Stimulated activated CD4-positive, alpha-beta T cell treated with anti-CD3 and anti-CD28 coated beads, TNF-alpha, amount 100 ng/mL, for 1 hour (primary cell): Measurements from ENCODE around the gene DCDC2.
"Not testable (repeated sequence)": the region's sequence is repeated elsewhere in the genome, so short reads cannot be mapped to it uniquely, and the experiment has no call there.

ENCODE experiments used
- DNase-seq, 3 donors: peaks; one replicate each; pipeline ENCODE4 v3.0.0-alpha.2; 2020; ENCODE audit warnings: low read depth in 3 of 3, low spot score in 1 of 3

DCDC2 gene

DNA sequence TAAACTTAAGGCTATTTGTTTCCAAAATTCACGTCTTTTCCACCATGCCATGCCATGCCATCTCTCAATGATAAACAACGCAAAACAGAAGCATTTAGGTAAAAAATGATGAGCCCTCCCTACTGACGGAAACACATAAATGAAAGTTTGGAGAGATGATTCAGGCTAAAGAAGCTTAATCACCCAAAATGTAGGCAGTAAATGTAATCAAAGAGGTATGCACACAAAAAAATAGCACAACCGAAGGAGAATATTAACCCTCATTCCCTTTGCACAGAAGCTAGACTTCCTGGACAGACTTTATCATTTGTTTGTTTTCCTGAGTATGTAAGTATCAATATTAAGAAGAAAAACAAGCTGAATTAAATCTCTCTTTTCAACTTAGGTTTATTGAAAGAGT lies 28.8 kb downstream of the DCDC2 start:
- DNase-seq: no peak

- no peak for DNase-seq
These were observed 30.1 kb downstream of the DCDC2 start for GRCh38 chr6:24327756-24328155.

DNA sequence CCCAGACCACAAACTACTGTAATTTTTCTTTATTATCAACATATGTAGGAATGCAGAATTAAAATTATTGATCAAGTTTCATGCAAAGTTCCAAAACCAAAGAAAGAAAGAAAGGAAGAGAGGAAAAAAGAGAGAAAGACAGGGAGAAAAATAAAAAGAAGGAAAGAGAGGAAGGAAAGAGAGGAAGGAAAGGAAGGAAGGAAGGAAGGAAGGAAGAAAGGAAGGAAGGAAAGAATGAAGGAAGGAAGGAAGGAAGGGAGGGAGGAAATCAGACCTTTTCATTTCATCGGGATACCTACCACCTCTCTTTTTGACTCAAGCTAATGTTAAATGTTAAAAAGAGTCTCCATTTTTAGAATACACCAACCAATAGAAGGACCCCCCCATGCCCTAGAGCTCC lies 31.9 kb downstream of the DCDC2 start:
- DNase-seq: no peak

DNA sequence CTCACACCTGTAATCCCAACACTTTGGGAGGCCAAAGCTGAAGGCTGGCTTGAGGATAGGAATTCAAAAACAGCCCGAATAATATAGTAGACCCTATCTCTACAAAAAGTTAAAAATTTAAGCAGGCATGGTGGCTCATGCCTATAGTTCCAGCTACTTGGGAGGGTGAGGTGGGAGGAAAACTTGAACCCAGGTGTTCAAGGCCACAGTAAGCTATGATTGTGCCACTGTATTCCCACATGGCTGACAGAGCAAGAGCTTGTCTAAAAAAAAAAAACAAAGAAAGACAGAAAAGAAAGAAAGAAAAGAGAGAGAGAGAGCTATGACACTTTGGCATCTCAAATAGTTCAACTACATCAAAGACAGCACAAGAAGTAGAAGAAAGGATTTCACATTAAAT lies 33.2 kb downstream of the DCDC2 start:
- DNase-seq: no peak

GRCh38 chr6:24323632-24324337 lies 34.1 kb downstream of the DCDC2 start:
- DNase-seq: no peak

- no peak for DNase-seq
These were observed 34.9 kb downstream of the DCDC2 start for GRCh38 chr6:24322924-24323323.

DNA sequence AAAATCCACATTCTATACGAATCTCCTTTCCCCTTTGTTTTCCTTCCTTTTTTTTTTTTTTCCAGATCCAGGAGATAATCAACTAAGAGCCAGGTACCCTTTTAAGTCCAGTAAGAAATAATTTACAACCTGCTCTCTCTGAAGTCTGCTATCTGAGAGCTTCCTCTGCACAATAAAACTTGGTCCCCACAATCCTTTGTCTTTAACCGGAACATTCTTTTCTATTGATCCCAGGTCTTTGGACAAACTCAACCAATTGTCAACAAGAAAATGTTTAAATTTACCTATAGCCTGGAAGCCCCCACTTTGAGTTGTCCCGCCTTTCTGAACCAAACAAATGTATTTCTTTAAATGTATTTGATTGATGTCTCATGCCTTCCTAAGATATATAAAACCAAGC lies 35.4 kb downstream of the DCDC2 start:
- not testable (repeated sequence) for DNase-seq

- no peak for DNase-seq
These were observed 36.2 kb downstream of the DCDC2 start for GRCh38 chr6:24321538-24322162.

- no peak for DNase-seq
These were observed 44.4 kb downstream of the DCDC2 start for GRCh38 chr6:24313251-24314141.

DNA sequence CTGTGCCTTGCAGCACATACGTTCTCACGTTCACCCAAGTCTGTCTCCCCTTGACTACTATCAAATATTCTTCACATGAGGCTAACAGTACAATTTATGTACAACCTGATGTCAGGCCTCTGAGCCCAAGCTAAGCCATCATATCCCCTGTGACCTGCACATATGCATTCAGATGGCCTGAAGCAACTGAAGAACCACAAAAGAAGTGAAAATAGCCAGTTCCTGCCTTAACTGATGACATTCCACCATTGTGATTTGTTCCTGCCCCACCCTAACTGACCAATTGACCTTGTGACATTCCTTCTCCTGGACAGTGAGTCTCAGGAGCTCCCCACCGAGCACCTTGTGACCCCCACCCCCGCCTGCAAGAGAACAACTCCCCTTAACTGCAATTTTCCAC lies 46.1 kb downstream of the DCDC2 start:
- DNase-seq: not testable (repeated sequence)

- no peak for DNase-seq
These were observed 50.0 kb downstream of the DCDC2 start for GRCh38 chr6:24307881-24308280.

DNA sequence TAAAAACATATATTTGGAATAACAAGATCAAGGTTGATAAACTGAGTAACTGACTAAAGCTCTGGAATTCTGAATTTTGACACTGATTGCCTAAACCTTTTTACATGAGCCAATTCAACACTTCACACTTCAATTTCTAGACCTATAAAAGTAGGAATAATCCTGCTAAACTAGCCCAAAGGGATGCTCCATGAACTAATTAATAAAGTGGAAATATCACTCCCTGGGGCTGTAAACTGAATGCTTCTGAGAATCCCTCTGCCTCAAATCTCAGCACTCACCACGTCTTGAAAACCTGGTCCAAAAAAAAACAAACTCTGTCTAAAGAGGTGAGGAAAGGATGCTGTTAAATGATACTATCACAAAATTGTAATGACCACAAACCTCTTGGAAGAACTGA lies 50.9 kb downstream of the DCDC2 start:
- DNase-seq: no peak

DNA sequence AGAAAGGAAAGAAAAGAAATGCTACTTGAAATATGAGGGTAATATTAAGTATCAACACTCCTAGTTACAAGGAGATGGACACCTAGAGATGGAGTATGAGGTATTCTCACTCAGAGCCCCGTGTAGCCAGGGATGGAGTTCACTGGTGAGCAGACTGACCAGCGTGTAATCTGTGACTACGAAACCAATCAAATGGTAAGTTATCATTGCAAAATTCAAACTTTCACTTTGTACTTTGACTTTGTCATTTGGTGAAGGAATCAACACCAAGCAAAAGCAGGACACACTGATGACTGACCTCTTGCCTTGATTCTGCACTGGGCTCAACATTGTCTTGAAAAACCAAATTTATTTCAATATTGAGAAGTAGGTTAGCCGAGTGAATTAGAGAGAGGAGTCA lies 51.8 kb downstream of the DCDC2 start:
- DNase-seq: no peak

- DNase-seq: no peak
These were observed 60.9 kb downstream of the DCDC2 start for GRCh38 chr6:24296944-24297343.

GRCh38 chr6:24293852-24294251 lies 64.0 kb downstream of the DCDC2 start:
- DNase-seq: not testable (repeated sequence)

GRCh38 chr6:24287239-24287638 lies 70.6 kb downstream of the DCDC2 start:
- no peak for DNase-seq

DNA sequence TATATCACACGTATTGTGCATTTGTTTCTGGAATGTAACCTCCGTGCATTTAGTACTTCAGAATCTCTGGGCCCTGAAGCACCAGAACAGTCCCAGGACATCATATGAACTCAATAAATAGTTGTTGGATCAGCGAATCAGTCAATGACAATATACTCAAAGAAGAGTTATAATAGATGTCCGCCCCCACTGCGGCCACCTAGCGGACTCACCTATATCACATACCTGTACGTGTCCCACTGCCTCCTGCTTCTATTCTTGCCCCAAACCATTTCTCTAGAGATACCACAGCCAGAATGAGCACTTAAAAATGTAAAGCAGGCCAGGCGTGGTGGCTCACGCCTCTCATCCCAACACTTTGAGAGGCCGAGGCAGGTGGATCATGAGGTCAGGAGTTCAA lies 73.9 kb downstream of the DCDC2 start:
- no peak for DNase-seq

DNA sequence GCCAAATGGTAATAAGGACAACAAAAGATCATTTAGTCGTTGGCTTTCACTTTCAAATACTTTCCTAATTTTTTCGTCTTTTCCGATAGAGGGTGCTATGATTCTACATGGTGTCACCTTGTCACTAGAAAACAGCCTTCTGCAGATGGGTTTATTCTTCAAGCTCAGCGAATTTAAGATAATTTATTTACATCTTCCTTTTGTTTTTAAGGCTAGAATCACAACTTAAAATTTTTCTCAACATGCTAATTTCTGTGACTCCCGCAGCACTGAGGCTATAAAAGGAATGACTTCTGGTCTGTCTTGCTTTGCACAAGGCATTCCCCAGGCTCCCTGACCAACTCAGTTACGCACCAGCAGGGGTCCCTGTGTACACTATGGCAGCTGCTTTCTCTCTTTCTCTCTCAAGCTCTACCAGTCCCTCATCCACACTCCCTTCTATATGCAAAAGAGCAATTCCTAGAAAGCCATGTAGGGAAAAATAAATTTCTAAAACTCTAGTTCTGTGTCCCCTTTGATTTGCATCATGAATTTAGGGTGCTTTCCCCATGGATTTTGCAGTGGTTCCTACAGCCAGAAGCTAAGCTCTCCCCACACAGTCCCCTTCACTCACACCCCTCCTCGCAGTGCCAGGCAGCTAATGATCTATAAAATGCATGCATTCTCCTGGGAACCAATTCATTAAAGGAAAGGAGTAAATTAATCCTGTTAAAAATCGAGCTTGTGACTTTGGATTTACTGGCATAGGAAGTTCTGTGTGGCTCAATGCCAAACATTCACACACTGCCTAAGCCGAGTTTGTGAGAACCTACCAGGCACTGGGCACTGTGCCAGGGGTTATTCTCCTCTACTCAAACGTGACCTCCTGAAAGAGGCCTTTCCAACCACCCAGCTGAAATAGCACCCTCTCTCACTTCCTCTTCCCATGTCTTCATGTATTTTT lies 74.5 kb downstream of the DCDC2 start:
- no peak for DNase-seq

GRCh38 chr6:24274441-24275083 lies 83.3 kb downstream of the DCDC2 start:
- no peak for DNase-seq

DNA sequence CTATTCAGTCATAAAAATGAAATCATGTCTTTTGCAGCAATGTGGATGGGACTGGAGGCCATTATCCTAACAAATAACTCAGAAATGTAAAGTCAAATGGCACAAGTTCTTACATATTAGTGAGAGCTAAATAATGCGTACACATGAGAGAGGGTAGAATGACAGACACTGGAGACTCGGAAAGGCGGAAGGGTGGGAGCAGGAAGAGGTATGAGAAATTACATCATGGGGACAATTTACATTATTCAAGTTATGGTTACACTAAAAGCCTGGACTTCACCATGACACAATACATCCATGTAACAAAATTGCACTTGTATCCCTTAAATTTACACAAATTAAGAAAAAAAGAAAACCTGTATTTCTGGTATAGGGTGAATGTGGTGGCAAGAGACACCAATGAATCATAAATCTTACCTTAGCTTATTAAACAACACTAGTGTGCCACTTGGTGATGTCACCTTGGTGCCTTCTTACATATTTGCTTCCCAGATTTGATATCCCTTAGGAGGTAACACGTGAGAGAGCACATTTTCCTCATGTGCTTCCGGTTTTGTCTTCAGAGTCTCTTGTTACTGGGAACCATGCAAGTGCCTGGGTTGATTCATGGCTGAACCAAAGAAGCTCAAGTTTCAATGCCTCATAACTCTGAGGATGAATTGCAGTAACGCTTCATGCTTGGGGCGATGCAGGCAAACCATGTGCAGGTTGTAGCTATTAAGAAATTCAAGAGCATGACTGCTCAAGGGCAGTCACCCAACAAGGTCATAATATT lies 84.6 kb downstream of the DCDC2 start:
- no peak for DNase-seq
